Suprapubic skin (tissue), 3 donors: ENCODE results near the gene ABCA13.

Experiments
- CTCF ChIP-seq, 2 donors: fragments of 200-600 bp in 1 of 2; fragments of 450-650 bp in 1 of 2; sonication (generic) in 1 of 2; IDR thresholded peaks; one replicate each; pipeline ENCODE4 v1.5.1; 2016 to 2019; ENCODE audit warnings: antibody characterized with exemption in 2 of 2, mild to moderate bottlenecking in 1 of 2, moderate library complexity in 1 of 2
- POLR2A ChIP-seq, 2 donors: fragments of 450-650 bp; IDR thresholded peaks; one replicate each; pipeline ENCODE4 v1.6.1; 2017; ENCODE audit warnings: antibody characterized with exemption in 2 of 2, mild to moderate bottlenecking in 2 of 2, moderate library complexity in 2 of 2

GRCh38 chr7:48390388-48391327 lies 219.4 kb downstream of the ABCA13 start:
- no peak for TF ChIP-seq POLR2A (IDR thresholded peaks at IDR 0.05)
- TF ChIP-seq CTCF (IDR thresholded peaks at IDR 0.05), result no peak
